Transverse colon (tissue), 1 donor: Measurements from ENCODE around the gene CCNF.

Experiments
- EP300 ChIP-seq: sonication (generic); formaldehyde crosslinking; IDR thresholded peaks from one replicate; pipeline ENCODE4 v1.6.1; 2017; ENCODE audit warnings: antibody characterized with exemption, low read depth
- POLR2A ChIP-seq: fragments of 450-650 bp; IDR thresholded peaks from one replicate; pipeline ENCODE4 v1.6.1; 2016; ENCODE audit warnings: antibody characterized with exemption, mild to moderate bottlenecking, moderate library complexity

DNA sequence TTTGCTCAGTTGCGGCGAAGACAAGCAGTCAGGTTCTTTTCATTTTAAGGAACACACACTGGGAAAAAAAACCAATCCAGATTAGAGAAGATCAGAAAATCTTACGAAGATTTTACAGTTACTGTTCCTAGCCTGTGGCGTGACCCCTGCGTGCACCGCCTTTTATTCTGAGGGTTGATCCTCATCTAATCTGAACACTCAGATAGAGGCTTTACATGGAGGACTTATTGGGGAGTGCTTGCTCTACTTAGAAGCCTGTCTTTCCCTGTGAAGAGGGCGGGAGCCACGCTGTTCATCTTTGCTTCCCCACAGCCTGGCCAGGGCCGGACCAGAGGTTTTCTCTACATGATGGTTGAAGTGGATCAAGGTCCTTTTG, 47.1 kb downstream of the CCNF start:
- no peak for TF ChIP-seq EP300
- TF ChIP-seq POLR2A: no peak
